Peyer's patch (tissue), 4 donors: ENCODE data around the gene DSCAML1. TPM values are rescaled to one million over a fixed set of nuclear protein-coding genes. Genes with fewer than 3 reads are reported as not detected.

Experiments
- DNase-seq, 3 donors: peaks; one replicate each; pipeline ENCODE4 v3.0.0-alpha.2; 2017 to 2019
- H3K27ac ChIP-seq, 4 donors: fragments of 200-600 bp; sonication (generic); one replicate each; pipeline ENCODE4 v1.5.1; 2016 to 2019
- H3K27me3 ChIP-seq, 2 donors: fragments of 200-600 bp; sonication (generic); one replicate each; pipeline ENCODE4 v1.5.1; 2019
- H3K36me3 ChIP-seq, 3 donors: fragments of 200-600 bp; sonication (generic); one replicate each; pipeline ENCODE4 v1.5.1; 2016 to 2019
- H3K4me1 ChIP-seq, 4 donors: fragments of 200-600 bp; sonication (generic); one replicate each; pipeline ENCODE4 v1.5.1; 2016 to 2019
- H3K4me3 ChIP-seq, 4 donors: fragments of 200-600 bp; sonication (generic); 1 replicate in 3 of 4; 2 replicates in 1 of 4; pipeline ENCODE4 v1.5.1; 2016 to 2019; ENCODE audit warnings: mild to moderate bottlenecking in 1 of 4
- H3K9me3 ChIP-seq, 4 donors: fragments of 200-600 bp; sonication (generic); one replicate each; pipeline ENCODE4 v1.5.1; 2016 to 2019; ENCODE audit warnings: mild to moderate bottlenecking in 1 of 4
- CTCF ChIP-seq, 6 experiments: fragments of 450-650 bp in 4 of 6; fragments of 200-600 bp in 2 of 6; sonication (generic) in 1 of 6; IDR thresholded peaks; one replicate each; pipeline ENCODE4 v1.5.1; 2017 to 2019; ENCODE audit warnings: antibody characterized with exemption in 6 of 6, mild to moderate bottlenecking in 3 of 6, moderate library complexity in 1 of 6
- POLR2A ChIP-seq, 2 donors: fragments of 450-650 bp; IDR thresholded peaks; one replicate each; pipeline ENCODE4 v1.5.1; 2017; ENCODE audit warnings: antibody characterized with exemption in 2 of 2, mild to moderate bottlenecking in 2 of 2, moderate library complexity in 2 of 2
- total RNA-seq, 4 donors: library from RNA; depleted of rRNA; stranded (reverse); fragments of >200 nt; gene quantifications; one replicate each; pipeline ENCODE4 v1.1.0, GENCODE V29; 2016

The DSCAML1 gene
- total RNA-seq, 4 donors from 2014 or later = 0.18 to 5.8 (median 2.9) TPM

GRCh38 chr11:117384045-117384444 lies 413.0 kb downstream of the DSCAML1 start:
- peaks cover 0 to 46% (median 0%) of the 10 kb centered on the region in 3 donors for H3K36me3 ChIP-seq
- H3K27ac ChIP-seq = no peak overlapping the region
- H3K9me3 ChIP-seq = no peaks in the 10 kb centered on the region
- no peaks in the 10 kb centered on the region for H3K4me1 ChIP-seq
- no peak overlapping the region for H3K4me3 ChIP-seq
- H3K27me3 ChIP-seq = no peaks in the 10 kb centered on the region
- no peak for DNase-seq
- TF ChIP-seq CTCF (IDR thresholded peaks at IDR 0.05) = no peak
- no peak for TF ChIP-seq POLR2A (IDR thresholded peaks at IDR 0.05)

- Histone ChIP-seq H3K27me3 (no peaks in the 10 kb centered on the region), H3K4me1 (no peaks in the 10 kb centered on the region), H3K36me3 (peaks cover 0 to 35% (median 0%) of the 10 kb centered on the region in 3 donors), H3K4me3 (no peak overlapping the region), H3K9me3 (no peaks in the 10 kb centered on the region), H3K27ac (no peak overlapping the region)
- no peak for DNase-seq
- TF ChIP-seq POLR2A (IDR thresholded peaks at IDR 0.05) (no peak), CTCF (IDR thresholded peaks at IDR 0.05) (no peak)
These were observed 414.3 kb downstream of the DSCAML1 start for GRCh38 chr11:117382746-117383145.

- H3K27me3 ChIP-seq = no peaks in the 10 kb centered on the region
- no peak for DNase-seq
- no peak overlapping the region for H3K27ac ChIP-seq
- H3K36me3 ChIP-seq = peaks cover 0 to 32% (median 0%) of the 10 kb centered on the region in 3 donors
- TF ChIP-seq POLR2A (IDR thresholded peaks at IDR 0.05) (no peak), CTCF (IDR thresholded peaks at IDR 0.05) (no peak)
- H3K4me1 ChIP-seq = no peaks in the 10 kb centered on the region
- H3K4me3 ChIP-seq = no peak overlapping the region
- no peaks in the 10 kb centered on the region for H3K9me3 ChIP-seq
These were observed 415.3 kb downstream of the DSCAML1 start for GRCh38 chr11:117381481-117382387.

- no peaks in the 10 kb centered on the region for H3K27me3 ChIP-seq
- no peak overlapping the region for H3K27ac ChIP-seq
- no peaks in the 10 kb centered on the region for H3K9me3 ChIP-seq
- no peaks in the 10 kb centered on the region for H3K4me1 ChIP-seq
- DNase-seq = no peak
- peaks cover 0 to 40% (median 0%) of the 10 kb centered on the region in 3 donors for H3K36me3 ChIP-seq
- H3K4me3 ChIP-seq = no peak overlapping the region
- TF ChIP-seq CTCF (IDR thresholded peaks at IDR 0.05) (no peak), POLR2A (IDR thresholded peaks at IDR 0.05) (no peak)
These were observed 416.3 kb downstream of the DSCAML1 start for GRCh38 chr11:117380676-117381075.

- no peak overlapping the region for H3K27ac ChIP-seq
- peaks cover 0 to 45% (median 0%) of the 10 kb centered on the region in 3 donors for H3K36me3 ChIP-seq
- no peaks in the 10 kb centered on the region for H3K27me3 ChIP-seq
- no peaks in the 10 kb centered on the region for H3K9me3 ChIP-seq
- H3K4me1 ChIP-seq = no peaks in the 10 kb centered on the region
- no peak overlapping the region for H3K4me3 ChIP-seq
- DNase-seq = no peak
- no peak for TF ChIP-seq CTCF (IDR thresholded peaks at IDR 0.05)
- TF ChIP-seq POLR2A (IDR thresholded peaks at IDR 0.05) = no peak
These were observed 417.8 kb downstream of the DSCAML1 start for GRCh38 chr11:117378976-117379865.

Other genes with a start within 250 kb of the DSCAML1 start
- 1 to 10 TPM in 1 of 4 donors, under 1 TPM in 1, not detected in 2; 0.67 to 1.7 TPM for gene FXYD2, start 27.5 kb upstream of the DSCAML1 start, total RNA-seq
- gene FXYD6, start 79.4 kb upstream of the DSCAML1 start, total RNA-seq = 10 to 100 TPM in 3 of 4 donors, 1 to 10 TPM in 1; 5.1 to 41.3 (median 14.0) TPM
- not detected for gene TMPRSS13, start 132.2 kb upstream of the DSCAML1 start, total RNA-seq
- gene IL10RA, start 189.2 kb upstream of the DSCAML1 start, total RNA-seq = 10 to 100 TPM in 3 of 4 donors, 1 to 10 TPM in 1; 9.8 to 50.3 (median 23.9) TPM